ENCODE results near the gene VDR.
"Not testable (repeated sequence)": the region's sequence is repeated elsewhere in the genome, so short reads cannot be mapped to it uniquely, and the experiment has no call there.

Gene VDR

DNA sequence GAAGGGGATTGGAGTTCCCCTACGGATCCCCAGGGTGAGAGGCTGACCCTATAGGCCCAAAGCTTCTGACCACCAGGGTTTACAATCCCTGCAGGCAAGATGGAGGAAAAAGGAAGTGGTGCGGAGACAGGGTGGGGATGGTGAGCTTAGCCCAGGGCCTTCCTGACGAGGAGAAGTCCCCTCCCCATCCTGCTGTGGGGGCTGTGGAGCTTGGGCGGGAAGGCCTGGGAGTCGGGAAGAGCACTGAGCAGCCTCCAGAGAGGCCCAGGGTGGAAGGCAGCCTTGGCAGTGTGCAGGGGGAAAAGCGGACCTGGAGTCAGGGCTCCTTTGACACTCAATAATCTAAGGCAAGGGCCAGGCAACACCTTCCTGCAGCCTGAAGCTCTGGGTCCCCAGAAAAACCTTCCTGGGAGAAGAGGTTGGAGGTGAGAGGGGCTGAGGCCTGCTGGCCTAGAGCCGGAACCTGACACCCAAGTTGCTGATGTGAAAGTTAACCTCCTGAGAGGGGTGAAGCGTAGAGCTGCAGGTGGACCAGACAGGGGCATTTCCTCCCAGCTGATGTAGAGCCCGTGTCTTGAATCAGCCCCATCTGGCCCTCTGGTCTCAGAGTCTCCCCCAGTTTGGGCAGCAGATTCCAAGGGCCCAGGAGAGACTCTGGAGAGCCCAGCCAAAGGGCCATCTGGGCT, 91.1 kb downstream of the VDR start:
- peak overlapping the region; percentile 99 for H3K27ac ChIP-seq
- no peak for DNase-seq (ENCODE audit: low spot score)
- TF ChIP-seq, protein P1, sequence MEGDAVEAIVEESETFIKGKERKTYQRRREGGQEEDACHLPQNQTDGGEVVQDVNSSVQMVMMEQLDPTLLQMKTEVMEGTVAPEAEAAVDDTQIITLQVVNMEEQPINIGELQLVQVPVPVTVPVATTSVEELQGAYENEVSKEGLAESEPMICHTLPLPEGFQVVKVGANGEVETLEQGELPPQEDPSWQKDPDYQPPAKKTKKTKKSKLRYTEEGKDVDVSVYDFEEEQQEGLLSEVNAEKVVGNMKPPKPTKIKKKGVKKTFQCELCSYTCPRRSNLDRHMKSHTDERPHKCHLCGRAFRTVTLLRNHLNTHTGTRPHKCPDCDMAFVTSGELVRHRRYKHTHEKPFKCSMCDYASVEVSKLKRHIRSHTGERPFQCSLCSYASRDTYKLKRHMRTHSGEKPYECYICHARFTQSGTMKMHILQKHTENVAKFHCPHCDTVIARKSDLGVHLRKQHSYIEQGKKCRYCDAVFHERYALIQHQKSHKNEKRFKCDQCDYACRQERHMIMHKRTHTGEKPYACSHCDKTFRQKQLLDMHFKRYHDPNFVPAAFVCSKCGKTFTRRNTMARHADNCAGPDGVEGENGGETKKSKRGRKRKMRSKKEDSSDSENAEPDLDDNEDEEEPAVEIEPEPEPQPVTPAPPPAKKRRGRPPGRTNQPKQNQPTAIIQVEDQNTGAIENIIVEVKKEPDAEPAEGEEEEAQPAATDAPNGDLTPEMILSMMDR (conservative IDR thresholded peaks at IDR 0.05; ENCODE audit: low read depth): no peak
- POLR2A ChIA-PET (ENCODE audit: low non-redundant PET): interaction anchor here (0.6 to 1.6 kb wide), 3 partner anchors 11 to 353 kb away, joined by 6 to 9 read pairs (median 8); no protein-coding TSS in a partner anchor
- CTCF ChIA-PET: interaction anchor here (0.6 to 2.0 kb wide), 5 partner anchors 12 to 813 kb away, joined by 3 to 13 read pairs (median 3); no protein-coding TSS in a partner anchor

DNA sequence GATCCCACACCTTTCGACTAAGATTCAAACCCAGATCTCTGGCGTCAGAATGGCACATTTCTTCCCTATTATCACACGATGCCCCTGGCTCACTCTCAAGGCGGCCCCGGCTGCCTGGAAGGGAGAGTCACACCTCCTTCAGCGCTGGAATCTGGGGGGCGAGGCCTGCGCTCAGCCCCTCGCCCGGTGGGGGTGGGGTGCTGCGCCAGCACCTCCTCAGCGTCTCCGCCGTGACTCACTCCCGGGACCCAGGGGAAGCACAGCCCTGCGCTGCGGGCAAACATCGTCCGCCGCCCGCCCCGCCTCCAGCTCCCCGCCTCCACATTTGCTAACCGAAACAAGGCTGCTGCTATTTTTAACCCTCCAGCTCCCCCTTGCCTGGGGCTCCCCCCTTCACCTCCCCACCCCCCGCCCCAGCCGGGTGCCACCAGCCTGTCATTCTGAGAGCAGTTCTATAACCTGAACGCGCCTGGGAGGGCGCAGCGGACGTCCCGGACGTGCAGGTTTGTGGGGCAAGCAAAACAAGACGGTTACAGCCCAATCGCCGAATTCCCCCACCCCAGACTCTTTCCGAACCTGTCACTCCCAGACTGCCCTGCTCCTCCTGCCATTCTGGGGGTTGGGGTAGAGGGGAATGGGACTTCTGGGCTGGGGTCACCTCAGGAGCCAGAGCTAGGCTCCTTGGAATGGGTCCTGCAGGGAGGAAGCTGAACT, 91.8 kb downstream of the VDR start:
- H3K27ac ChIP-seq: peak overlapping the region; percentile 99
- TF ChIP-seq, protein P1 (conservative IDR thresholded peaks at IDR 0.05; ENCODE audit: low read depth): no peak
- ChIA-PET CTCF (interaction anchor here (0.6 to 2.0 kb wide), 4 partner anchors 19 to 814 kb away, joined by 3 to 13 read pairs (median 3); no protein-coding TSS in a partner anchor), POLR2A (ENCODE audit: low non-redundant PET) (interaction anchor here (0.6 to 1.6 kb wide), 3 partner anchors 11 to 353 kb away, joined by 6 to 9 read pairs (median 8); no protein-coding TSS in a partner anchor)
- DNase-seq (ENCODE audit: low spot score): peak; percentile 92

DNA sequence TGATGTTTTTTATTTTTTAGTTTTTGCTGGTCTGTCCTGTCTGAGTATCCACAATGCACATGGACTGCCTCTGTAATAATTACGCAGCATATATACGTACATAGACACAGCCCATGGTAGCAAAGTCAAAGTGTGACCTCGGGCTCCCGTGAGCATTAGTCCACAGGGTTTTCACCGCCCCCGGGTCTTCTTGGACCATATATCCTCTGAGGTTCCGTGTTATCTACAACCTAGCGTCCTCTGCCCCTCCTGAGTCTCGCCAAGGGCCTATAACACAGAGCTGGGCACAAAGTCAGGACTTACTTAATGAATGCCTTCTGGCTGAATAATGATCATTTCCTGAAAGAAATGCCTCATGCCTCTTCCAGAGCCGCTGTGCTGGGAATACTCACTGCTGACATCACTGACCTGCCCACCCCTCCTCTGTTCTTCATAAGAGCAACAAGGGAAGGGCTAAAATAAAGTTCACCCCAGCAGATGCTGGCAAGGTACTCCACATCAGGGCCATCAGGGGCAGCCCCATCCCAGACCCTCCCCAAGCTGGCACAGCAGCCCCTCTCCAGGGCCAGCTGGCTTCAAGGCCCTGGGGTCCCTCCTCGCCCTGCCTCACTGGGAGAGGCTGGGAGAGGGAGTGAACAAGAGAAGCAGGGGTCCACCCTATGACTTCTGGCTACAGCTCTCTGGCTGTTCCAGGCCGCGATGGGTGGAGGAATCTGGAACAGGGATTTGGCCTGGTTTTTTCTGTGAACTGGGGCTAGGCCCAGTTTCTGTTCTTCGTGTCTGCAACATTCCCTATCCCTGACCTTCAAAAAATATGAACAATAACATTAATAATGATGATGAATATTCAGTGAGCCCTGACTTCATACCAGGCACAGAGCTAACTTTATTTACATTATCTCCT, 93.0 kb downstream of the VDR start:
- POLR2A ChIA-PET (ENCODE audit: low non-redundant PET): interaction anchor here (0.5 to 1.6 kb wide), 2 partner anchors 16 to 17 kb away, joined by 4 to 8 read pairs; no protein-coding TSS in a partner anchor
- TF ChIP-seq, protein P1 (conservative IDR thresholded peaks at IDR 0.05; ENCODE audit: low read depth): no peak
- CTCF ChIA-PET: interaction anchor here (1.0 kb wide), 1 partner anchor 26 kb away, joined by 4 read pairs; no protein-coding TSS in a partner anchor
- no peak for DNase-seq (ENCODE audit: low spot score)
- H3K27ac ChIP-seq: peak overlapping the region; percentile 99

DNA sequence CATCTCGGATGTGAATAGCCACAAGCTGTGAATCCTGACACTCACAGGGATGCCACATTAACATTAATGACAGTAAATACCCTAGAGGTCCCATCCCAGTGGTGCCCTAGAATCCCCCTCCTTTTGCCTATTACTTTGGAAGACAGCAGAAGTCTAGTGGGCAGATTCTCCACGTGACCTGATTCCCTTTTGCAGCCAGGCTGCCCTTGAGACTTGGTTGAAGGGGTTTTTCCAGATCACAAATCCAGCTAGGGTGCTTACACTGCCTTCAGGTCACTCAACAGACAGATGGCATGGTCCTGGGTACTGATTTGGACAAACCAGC, 93.8 kb downstream of the VDR start:
- POLR2A ChIA-PET (ENCODE audit: low non-redundant PET): interaction anchor here (0.5 kb wide), 1 partner anchor 16 kb away, joined by 4 read pairs; no protein-coding TSS in a partner anchor
- no peak for DNase-seq (ENCODE audit: low spot score)
- TF ChIP-seq, protein P1 (conservative IDR thresholded peaks at IDR 0.05; ENCODE audit: low read depth): no peak
- H3K27ac ChIP-seq: peak overlapping the region; percentile 99
- CTCF ChIA-PET: interaction anchor here (0.7 kb wide), 1 partner anchor 41 kb away, joined by 3 read pairs; no protein-coding TSS in a partner anchor

DNA sequence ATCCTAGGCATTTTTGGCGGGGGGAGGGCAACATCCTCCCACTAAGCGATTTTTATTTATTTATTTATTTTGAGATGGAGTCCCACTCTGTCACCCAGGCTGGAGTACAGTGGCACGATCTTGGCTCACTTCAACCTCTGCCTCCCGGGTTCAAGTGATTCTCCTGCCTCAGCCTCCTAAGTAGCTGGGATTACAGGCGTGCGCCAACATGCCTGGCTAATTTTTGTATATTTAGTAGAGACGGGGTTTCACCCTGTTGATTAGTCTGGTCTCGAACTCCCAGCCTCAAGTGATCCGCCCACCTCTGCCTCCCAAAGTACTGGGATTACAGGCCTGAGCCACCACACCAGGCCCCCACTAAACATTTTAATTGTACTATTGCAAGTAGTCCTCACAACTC, 95.3 kb downstream of the VDR start:
- DNase-seq (ENCODE audit: low spot score); POLR2A ChIA-PET (ENCODE audit: low non-redundant PET): not testable (repeated sequence)
- CTCF ChIA-PET: interaction anchor here (0.6 to 2.0 kb wide), 2 partner anchors 29 to 1475 kb away, joined by 3 to 10 read pairs; no protein-coding TSS in a partner anchor

DNA sequence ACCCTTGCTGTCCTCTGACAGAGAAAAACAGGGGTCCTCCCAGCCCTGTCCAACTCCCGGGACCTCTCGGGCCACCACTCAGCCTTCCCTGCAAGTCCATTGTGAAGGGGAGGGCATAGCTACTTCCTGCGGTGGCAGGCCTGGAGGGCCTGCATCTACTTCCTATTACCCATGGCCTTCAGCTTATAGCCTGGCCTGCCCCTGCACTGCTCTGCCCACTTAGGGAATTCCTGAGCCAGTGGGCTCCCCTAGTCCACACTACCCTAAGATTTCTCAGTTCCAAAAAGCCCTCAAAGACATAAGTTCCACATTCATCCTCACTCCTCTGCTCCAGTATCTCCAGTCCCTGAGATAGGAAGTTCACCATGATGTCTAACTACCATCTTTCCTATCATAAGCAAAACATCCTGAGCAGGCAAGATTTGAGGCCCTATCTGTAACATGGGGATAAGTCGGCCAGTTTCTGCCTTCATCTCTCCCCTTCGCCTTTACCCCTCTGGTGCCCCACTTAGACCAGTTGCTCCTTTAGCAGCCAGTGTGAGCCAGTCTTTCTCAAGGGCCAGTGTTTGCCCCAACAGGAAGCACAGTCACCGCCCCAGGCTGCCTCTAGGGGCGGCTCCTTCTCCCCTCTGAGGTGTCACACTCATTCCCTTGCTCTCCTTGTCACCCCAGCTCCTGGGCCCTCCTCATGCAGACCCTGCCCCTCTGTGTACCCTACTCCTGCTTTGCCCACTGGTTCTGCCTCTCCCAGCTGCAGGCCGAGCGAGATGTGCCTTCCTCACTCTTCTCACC, 96.0 kb downstream of the VDR start:
- ChIA-PET POLR2A (ENCODE audit: low non-redundant PET) (no interaction called here), CTCF (interaction anchor here (0.5 to 2.0 kb wide), 6 partner anchors 8 to 1475 kb away, joined by 3 to 10 read pairs (median 5); no protein-coding TSS in a partner anchor)
- TF ChIP-seq, protein P1 (conservative IDR thresholded peaks at IDR 0.05; ENCODE audit: low read depth): no peak
- H3K27ac ChIP-seq: peak overlapping the region; percentile 99
- DNase-seq (ENCODE audit: low spot score): no peak

More for the DNA sequence above, 95.3 kb downstream of the VDR start:
- peak overlapping the region; percentile 99 for H3K27ac ChIP-seq
